ENCODE results near the gene CACNA1I.

CACNA1I gene

DNA sequence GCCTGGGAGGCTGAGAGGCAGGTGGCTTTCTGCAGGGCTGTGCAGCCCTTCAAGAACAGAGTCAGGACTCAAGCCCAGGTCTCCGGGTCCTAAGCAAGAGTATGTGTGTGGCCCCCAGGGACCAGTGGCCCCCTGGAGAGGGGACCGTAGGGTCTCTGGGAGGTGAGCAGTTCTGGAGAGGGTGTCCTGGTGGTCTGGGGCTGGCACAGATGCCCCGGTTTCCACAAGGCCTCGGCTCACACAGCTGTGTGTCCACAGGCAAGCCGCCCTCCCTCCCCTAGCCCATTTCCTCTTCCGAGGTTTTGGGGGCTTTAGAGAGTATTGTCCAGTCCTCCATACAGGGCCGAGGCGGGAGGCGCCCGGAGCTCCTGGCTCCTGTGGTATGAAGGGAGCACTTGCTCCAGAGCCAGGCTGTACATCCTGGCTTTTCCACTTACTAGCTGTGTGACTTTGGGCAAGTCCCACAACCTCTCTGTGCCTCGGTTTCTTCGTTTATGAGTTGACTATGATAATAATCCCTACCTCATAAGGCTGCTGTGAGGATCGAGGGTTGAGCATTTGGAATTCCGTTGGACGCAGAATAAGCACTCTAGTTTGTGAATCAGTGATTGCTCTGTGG lies 34.6 kb upstream of the CACNA1I start:
- no peak for DNase-seq

DNA sequence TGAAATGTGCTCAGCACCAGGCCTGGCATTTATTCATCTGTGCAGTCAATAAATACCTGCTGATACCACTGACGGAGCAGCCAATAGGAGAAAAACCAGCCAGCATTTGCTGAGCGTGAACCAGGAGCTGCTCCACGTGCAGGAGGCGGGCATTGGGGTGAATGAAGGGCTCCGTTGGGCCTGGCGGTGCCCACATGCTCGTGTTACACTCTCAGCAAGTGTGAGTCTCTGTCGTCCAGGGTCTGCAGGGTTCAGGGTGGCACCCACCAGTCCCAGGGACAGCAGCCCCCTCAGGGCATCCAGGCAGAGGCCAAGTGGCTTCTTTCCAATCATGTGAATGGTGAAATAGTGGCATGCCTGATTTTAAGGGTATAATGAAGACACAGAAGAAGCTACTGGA lies 33.8 kb upstream of the CACNA1I start:
- no peak for DNase-seq

DNA sequence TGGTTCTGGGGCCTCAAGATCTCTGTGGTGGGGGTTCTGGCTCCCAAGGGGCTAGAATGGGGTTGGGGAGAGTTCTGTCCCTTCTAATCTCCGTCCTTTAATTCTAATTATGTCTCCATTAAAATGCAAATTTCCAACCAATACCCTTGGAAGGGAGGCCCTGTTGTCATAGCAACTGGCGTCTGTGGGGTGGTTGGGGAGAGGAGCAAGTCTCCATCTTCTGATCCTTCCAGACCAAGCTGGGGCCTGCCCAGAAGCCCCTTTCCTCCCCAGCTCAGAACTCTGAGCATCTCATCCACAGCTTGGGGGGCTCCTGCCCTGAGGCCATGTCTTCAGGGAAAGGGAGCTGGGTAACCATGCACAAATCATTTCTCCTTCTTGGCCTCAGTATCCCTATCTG lies 32.6 kb upstream of the CACNA1I start:
- no peak for DNase-seq

DNA sequence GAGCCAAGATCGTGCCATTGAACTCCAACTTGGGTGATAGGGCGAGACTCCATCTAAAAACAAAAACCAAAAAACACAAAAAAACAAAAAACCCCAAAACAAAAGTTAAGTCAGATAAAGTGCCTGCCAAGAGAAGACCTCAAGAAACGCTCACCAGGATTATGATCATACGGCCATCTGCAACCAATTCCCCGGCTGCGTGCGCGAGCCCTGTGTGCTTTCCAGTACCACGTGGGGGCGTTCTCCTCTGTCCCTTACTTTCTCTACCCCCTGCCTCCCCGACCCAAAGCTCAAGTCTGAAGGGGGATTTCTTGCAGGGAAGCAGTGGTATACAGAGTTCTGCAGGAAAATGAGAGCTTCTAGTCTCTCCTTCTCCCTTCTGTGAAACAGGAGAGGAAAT lies 27.5 kb upstream of the CACNA1I start:
- DNase-seq, result no peak

DNA sequence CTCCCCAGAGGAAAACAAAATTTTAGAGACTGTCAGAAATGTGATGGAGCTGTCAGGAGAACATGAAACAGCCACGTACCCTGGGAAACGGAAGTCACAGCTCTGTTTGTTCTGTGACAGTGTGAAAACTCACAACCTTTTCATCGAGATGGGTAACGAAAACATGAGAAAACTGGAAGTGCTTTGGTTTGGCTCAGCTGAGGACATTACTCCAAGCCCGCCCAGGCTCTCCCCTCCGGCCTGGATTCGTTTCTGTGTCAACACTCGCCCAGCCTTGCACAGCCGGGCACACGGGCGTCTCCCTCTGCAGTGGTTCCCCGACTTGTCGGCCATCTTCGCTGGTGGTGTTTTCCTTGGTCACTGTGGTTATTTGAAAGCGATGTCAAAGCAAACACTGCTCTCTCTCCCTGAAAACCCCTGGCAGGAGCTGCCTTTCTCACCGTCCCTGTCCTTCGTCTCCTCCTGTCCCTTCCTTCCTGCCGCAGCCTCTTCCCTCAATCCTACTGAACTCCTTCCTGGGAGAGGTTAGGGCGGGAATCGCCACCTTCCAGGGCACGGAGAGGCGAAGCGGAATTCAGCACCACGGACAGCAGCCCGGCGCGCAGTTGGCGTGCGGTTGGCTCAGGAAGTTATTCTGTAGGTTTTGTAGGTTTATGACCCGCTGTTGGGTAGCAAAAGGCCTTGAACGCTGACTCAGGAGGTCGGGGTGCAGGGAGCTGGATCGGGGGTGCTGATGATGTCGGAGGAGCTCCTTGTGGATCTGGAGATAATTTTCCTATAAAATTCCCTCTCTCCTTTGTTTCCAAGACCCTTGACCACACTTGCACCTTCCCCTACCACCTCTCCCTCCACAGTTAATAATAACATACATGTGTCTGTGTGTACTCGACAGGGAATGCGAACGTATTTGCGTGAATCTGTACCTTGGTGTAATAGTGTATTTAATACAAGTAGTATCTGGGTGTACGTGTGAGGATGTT lies 24.9 kb upstream of the CACNA1I start:
- DNase-seq, result peak; percentile 74

DNA sequence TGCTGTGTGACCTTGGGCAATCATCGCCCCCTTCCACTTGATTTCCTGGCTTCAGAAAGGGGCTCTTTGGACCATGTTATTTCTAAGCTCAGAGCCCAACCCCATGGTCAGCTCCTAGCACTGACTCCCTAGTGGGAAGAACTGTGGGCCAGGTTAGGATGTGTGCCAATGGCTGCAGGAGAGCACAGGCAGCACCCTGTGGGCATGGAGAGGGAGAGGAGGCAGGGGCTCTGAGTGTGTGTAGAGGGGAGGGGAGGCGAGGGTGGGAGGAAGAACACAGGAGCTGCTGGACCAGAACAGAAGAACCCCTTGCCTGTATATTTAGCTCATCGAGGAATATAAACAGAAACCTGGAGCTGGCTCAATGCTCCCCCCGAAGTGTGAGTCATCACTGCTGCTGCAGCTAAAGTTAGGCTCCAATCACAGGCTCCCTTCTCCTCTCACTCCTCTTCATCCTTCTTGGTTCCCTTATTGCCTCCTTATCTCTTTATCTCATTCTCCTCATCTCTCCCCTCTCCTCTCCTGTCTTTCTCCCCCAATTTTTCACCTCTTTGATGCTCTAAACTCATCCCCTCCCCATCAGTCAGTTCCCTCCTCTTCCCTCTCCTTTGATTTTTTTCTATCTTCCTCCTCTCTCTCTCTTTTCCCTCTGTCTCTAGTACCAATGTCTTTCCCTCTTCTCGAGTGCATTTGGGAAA lies 23.5 kb upstream of the CACNA1I start:
- DNase-seq, result no peak

DNA sequence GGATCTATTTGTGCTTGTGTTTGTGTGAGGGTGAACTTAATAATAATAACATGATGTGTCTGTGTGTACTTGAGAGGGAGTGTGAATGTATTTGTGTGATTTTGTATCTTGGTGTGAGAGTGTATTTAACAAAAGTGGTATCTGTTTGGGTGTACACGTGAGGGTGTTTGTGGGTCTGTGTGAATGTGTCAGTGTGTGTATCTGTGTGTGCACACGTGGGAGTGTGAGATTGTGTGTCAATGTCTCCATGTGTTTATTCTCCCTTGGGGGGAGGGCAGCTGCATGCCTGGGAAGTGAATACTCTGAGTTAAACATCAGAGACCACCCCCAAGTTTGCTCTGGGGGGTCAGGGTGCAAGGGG lies 23.0 kb upstream of the CACNA1I start:
- DNase-seq, result no peak

DNA sequence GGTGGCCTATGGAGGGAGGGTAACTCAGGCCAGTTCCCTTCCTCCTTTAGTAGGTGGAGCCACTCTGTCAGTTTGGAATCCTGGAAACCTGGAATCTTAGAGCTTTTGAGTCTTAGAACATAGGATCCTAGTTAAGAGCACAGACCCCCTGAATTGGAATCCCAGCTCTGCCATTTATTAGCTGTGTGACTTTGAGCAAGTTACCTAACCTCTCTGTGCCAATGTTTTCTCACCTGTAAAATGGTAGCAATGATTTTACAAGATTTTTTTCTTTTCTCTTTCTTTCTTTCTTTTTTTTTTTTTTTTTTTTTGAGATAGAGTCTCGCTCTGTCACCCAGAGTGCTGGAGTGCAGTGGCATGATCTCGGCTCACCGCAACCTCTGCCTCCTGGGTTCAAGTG lies 17.1 kb upstream of the CACNA1I start:
- no peak for DNase-seq

DNA sequence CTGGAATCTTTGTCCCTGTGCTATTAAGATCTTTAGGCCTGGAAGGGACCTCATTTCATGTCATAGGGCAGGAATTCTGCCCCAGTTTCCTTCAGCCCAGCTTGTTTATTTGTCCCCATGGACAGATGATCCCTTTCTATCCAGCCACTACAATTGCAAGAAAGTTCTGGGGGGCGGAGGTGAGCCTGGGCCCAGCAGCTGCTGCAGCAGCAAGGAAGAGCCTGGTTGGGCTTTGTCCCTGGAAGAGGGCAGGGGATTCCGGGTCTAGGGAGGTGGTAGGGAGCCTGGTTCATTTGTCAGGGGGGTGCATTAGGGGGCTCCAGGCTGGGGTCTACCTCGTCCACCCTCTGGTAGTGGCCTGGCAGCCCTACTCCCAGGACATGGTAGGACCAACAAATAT lies 16.4 kb upstream of the CACNA1I start:
- DNase-seq, result no peak

DNA sequence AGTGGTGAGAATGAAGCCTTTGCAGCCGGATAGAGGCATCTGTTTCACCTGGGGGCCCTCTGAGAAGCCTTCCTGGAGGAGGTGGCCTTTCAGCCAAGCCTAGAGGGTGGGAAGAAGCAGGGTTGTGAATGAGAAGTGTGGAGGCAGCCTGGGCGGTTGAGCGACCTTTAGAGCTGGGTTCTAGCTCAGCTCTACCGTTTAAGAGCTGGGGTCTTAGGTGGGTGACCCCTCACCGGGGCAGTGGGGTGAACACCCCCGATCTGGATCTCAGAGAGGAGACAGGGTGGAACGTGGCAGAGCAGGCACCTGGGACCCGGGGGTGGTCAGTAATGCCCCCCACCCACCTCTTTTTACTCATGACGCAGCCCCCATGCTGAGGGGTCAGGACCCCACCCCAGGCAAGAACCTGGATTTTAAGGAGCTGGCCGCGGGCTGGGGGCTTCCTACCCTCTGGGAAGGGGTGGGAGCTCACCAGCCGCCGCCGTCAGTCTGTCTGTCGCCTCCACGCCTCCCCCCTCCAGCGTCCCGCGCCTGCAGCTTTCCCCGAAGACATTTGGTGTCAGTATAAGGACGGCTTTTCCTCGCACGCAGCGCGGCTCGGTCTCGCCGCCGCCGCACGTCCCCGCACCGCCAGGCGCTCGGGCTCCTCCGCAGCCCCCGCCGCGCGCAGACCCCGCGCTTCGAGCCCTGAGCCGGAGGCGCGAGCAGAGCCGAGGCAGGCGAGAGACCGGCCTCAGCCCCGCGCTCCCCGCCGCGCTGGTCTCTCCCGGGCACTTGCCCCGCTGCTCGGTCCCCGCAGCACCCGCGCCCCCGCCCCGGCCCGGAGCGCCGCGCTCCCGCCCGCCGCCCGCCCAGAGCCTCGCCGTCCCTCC lies 13.3 kb upstream of the CACNA1I start:
- peak; percentile 50 for DNase-seq

DNA sequence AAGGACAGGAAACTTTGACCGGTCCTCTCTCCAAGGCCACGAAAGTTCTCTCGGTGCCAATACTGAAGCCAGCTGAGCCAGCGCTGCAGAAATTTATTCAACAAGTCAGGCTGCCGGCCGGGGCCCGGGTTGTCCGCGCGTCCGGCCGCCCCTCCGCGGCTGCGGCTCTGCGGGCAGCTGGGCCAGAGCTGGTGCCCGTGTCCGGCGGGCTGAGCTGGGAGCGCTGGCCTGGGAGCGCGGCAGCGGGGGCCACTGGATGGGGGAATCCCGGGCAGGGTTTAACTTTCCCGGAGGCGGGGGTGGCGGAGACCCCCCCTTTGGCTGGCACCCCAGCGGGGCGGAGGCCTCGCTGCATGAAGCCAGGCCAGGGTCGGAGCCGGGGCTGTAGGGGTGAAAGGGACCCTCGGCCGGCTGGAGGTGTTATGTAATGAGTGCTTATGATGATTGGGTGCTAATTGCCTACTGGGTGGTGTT lies 12.3 kb upstream of the CACNA1I start:
- no peak for DNase-seq

DNA sequence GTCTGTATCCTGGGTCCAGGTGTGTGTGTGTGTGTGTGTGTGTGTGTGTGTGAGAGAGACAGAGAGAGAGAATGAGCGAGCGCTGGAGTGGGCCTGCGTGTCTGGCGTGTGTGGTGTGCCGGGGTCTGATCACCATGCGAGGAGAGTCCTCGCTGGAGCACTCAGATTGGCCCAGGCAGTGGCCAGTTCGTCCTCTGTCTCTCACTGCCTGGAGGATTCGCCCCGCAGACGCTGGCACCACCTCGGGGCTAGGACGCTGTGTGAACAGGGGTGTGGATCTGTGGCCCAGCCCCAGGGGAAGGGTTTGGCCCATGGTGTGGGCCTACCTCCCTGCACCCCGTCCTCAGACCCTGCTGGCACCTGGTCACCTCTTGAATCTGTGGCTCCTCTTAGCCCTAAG lies 11.6 kb upstream of the CACNA1I start:
- no peak for DNase-seq

DNA sequence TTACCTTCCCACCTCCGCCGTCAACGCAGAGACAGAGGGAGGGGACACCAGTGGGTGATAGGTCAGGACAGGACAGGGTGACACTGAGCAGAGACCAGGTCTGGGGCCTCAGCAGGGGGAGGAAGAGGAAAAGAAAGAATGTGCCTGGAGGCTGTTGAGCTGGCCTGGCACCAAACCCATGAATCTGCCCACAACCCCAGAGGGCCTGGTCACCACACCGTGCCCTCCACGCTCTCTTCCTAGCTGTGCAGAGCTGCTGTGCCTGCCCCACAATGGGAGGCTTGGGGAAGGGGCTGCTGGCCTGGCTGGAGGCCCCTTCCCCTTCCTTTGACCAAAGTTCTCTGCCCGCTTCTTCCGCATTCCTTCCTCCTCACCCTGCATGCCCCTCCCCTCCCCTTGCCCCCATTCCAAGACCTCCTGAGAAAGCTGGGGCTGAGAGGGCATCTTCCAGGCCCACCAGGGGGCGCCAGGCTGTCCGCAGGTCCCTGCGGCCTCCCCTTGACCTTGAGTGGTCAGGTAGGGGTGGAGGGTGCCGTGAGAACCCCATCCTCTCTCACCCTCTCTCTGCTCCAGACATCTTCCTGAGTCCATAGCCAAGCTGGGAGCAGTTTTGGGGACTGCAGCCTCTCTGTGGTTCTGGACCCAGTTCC lies 11.0 kb upstream of the CACNA1I start:
- DNase-seq, result no peak

DNA sequence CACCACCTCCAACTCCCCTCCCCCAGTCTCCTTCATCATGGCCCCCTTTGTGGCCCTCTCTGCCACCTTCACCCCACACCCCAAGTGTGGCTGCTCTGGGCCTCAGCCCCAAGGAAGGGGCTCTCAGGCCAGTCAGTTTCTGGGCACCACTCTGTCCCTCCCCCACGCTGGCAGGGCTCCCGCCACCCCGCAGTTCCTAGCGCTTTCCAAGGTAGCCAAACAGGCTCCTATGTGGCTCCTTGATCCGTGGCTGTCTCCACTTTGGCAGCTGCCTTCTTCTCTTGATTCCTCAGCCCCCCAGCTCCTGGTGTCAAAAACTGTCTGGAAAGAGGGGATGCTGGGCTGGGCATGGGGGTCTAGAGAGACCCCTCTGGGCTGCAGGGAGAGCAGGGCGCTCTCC lies 10.4 kb upstream of the CACNA1I start:
- DNase-seq, result no peak

DNA sequence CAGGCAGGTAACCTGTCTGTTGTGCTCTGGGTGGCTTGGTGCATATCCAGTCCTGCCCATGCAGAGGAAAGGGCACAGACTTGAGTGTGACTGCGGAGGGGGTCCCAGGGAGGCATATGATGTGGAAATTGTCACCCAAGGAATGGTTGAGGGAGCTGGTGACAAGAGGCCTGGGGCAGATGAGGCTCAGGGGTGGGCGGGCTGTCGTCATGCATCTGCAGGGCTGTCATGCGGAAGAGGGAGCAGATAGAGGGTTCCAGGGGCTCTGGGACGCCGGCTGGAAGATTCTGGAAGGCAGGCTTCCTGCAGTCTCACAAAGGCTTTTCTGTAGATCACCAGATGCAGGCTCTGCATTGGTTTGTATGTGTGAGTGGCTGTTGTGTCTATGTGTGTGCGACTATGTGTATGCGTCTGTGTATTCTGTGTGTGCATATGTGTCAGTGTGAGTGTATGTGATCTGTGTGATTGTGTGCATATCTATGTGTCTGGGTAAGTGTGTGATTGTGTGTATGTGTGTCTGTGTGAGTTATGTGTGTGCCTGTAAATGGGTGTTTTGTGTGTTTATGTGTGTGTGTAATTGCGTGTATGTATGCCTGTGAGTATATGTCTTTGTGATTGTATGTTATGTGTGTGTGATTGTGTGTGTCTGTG lies 7.6 kb upstream of the CACNA1I start:
- no peak for DNase-seq

DNA sequence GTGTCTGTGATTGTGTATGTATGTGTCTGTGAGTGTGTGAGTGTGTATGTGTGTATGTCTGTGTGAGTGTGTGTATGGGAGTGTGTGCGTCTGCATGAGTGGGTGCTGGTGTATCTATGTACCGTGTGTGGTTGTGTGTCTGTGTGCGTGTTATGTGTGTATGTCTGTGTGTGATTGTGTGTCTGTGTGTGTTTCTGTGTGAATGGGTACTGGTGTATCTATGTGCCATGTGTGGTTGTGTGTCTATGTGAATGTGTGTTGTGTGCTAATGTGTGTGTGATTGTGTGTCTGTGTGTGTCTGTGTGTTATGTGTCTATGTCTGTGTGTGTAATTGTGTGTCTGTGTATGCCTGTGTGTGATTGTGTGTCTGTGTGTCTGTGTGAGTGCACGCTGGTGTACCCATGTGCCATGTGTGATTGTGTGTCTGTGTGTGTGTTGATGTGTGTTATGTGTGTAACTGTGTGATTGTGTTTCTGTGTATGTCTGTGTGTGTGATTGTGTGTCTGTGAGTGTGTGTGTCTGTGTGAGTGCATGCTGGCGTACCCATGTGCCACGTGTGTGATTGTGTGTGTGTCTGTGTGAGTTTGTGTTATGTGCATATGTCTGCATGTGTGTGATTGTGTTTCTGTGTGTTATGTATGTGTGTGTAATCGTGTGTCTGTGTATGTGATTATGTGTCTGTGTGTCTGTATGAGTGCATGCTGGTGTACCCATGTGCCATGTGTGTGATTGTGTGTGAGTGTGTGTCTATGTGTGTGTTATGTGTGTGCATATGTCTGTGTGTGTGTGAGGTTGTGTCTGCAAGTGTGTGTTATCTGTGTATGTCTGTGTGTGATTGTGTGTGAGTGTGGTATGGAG lies 6.8 kb upstream of the CACNA1I start:
- DNase-seq, result no peak

DNA sequence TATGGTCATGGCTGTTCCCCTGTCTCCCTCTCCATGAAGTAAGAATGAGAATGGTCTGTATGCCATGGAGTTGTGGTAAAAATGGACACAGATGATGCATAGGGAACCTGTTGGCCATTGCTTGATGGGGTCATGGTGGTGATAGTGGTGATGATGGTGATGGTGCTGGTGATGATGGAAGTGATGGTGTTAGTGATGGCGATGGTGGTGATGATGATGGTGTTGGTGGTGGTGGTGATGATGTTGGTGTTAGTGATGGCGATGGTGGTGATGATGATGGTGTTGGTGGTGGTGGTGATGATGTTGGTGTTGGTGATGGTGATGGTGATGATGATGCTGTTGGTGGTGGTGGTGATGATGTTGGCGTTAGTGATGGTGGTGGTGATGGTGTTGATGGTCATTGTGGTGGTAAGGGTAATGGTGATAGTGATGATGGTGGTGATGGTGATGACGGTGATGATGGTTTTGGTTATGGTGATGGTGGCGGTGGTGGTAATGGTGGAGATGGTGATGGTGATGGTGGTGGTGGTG lies 5.1 kb upstream of the CACNA1I start:
- no peak for DNase-seq

DNA sequence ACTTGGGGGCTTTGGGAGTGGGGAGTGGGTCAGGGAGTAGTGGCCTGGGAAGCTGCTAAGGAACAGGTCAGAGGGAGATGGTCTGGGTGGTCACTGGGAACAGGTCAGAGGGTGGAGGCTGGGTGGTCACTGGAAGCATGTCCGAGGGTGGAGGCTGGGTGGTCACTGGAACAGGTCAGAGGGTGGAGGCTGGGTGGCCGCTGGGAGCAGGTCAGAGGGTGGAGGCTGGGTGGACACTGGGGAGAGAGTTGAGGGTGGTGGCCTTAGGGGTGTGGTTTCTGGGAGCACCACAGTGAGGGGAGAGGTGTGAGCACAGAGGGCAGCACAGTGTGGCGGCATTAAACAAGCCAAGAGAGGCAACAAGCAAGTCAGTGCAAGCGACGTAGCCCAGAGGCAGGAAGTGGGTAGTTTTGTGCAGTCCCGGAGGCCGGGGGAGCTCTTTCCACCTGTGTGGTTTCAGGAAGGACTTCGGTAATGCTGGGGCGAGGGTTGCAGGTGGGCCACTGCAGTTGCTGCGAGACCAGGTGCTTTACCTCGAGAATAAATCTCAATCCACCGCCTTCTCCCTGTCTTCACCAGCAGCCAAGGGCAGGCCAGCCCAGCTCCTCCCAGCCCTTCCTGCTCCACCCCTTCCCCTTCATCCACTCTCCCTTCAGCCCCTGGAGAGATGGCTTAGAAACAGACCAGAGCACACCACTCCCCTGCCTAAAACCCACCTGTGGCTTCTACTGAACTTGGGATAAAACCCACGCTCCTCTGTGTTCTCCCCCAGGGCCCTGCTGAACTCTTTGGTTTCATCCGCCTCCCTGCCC lies 3.2 kb upstream of the CACNA1I start:
- DNase-seq, result peak; percentile 37

DNA sequence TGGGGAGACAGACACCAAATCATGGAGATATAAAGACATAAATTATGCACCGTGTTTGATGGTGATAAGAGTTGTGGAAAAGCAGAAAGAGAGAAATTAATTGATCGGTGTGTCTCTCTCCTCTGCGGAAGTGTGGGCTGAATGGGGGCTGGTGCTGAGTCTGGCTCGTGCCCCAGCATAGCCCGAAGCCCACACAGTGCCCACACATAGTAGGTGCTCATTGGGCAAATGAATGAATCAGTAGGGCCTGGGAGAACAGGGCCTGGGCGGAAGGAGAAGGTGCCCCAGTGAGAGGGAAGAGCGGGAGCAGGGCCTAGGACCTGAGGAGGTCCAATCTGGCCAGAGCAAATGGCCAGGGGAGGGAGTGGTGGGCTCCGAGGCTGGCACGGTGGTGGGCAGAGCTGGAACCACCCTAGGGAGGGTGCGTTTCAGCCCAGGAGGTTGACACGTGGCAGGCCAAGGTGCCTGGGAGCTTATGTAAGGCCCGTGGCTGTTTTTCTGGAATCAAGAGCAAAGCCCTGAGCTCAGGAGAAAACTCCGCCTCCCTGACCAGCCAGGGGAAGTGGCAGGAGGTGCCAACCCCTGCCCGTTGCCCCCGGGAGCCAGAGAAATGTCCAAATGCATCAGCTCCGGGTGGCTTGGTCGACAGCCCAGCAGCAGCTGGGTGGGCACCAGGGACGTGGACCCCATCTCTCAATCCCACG lies 2.1 kb upstream of the CACNA1I start:
- no peak for DNase-seq

All from activated CD4-positive, alpha-beta T cell treated with anti-CD3 and anti-CD28 coated beads, Interleukin-2, amount 50 U/mL, for 1 hour (primary cell).